Stimulated activated CD8-positive, alpha-beta memory T cell treated with anti-CD3 and anti-CD28 coated beads, Interleukin-7, amount 100 ng/mL, for 24 hours (primary cell): ENCODE results near the gene ELAVL3.

ENCODE experiments used
- DNase-seq: peaks from one replicate; pipeline ENCODE4 v3.0.0-alpha.2; 2020; ENCODE audit warnings: low read depth

The ELAVL3 gene

GRCh38 chr19:11480715-11481533, at the start of gene ELAVL3:
Gene ELAVL3 (minus strand): TSS chr19:11481046. CDS start chr19:11480608, 438 bp downstream.
- no peak for DNase-seq

DNA sequence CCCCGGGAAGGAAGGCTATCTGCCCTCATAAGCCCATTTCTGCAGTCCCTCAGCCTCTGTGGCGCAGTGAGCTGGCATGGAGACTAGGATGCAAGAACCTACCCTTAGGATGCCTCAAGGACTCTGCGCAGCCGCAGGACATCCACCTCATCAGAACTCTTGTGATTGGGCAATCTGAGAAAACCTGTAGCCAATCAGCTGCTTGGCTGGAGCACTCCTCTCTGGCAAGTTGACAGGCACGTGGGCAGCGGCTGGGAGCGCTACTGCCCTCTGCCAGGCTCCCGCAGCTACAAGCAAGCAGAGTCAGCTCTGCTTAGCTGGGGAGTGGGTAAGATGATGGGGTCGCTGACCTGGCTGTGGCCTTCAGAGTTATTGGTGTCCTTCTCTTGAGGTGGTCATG, 49.6 kb upstream of the ELAVL3 start:
- no peak for DNase-seq

- DNase-seq, result peak; percentile 80
Measured at GRCh38 chr19:11528551-11529341, 47.9 kb upstream of the ELAVL3 start, which contains the start of gene ECSIT. Gene ECSIT (minus strand): TSS chr19:11529134. CDS start chr19:11519170, 9,964 bp downstream.

DNA sequence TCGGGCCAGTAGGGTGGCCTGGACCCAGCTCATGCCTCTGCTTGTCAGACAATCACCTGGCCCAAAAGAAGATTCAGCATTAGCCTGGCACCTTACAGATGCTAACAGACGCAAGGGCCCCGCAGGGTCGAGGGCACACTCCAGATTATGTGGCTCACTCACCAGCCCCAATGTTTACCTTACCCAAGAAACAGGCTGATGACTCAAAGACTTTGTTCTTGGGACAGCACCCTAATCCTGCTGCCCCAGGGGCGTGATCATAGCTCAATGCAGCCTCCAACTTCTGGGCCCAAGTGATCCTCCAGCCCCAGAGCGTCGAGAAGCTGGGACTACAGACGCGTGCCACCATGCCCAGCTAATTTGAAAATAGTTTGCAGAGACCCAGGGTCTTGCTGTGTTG, 38.3 kb upstream of the ELAVL3 start:
- no peak for DNase-seq

GRCh38 chr19:11513946-11514345, 33.1 kb upstream of the ELAVL3 start:
- DNase-seq, result no peak

GRCh38 chr19:11510444-11510843, 29.6 kb upstream of the ELAVL3 start:
- no peak for DNase-seq

DNA sequence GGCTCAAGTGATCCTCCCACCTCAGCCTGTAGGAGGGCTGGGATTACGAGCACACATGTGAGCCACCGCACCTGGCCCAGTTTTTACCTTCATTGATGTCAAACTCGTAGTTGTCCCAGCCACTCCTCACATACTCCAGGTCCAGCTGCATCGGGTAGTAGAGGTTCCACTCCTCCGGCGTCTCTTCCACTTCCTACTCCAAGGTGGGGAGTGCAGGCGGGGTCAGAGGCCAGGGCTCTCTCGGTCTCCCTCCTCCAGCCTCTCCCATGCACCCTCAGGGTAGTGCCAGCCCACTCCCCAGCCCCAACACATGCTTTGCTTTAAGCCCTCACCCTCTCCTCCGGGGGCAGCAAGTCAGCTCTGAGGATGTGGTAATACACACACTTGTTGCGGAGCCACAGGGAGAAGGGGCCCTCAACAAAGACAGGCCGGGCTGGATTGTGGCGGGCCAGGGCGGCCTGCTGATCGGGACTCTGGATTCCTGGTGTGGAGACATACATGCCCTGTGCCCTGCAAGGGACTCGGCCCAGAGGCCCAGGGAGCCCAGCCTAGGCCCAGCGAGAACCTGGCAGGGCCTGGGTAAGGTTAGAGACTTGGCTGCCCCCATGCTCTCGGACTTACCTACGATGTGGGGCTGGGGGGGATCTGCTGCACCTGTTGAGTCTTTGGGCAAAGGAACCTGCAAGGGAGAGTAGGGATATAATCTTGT, 26.7 kb upstream of the ELAVL3 start:
- no peak for DNase-seq

GRCh38 chr19:11506967-11507366, 26.1 kb upstream of the ELAVL3 start:
- DNase-seq, result no peak

- DNase-seq, result no peak
Measured at GRCh38 chr19:11506101-11506555, 25.3 kb upstream of the ELAVL3 start.

- DNase-seq, result peak; percentile 89
Measured at GRCh38 chr19:11505504-11506100, 24.8 kb upstream of the ELAVL3 start, which contains the start of gene ZNF653. Gene ZNF653 (minus strand): TSS chr19:11505839. CDS start chr19:11505786, 53 bp downstream.

- peak; percentile 94 for DNase-seq
Measured at GRCh38 chr19:11505032-11505503, 24.2 kb upstream of the ELAVL3 start.

DNA sequence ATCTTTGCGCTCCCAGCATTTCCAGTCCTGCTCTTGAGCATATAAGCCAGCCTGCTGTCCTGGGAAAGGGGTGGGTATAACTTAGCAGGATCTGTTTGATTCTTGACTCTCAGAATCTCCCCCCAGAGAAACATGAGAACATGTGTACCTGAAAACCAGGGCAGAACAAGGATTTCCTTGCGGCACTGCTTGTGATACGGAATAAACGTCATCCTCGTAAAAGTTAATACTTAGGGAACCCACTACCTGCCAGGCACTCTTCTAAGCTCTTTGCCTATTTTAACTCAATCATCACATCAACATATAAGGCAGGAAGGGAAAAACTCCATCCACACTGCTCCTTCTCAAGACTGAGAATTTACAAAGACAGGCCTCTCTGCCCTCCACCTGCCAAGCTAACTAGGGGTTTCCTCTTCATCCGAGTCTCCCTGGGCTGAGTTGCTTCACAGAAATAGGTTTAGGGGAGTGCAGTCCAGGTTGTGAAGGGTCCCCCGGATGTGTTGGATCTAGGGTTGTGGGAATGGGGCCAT, 23.7 kb upstream of the ELAVL3 start:
- DNase-seq, result no peak

GRCh38 chr19:11499890-11500420, 19.1 kb upstream of the ELAVL3 start:
- DNase-seq, result no peak

DNA sequence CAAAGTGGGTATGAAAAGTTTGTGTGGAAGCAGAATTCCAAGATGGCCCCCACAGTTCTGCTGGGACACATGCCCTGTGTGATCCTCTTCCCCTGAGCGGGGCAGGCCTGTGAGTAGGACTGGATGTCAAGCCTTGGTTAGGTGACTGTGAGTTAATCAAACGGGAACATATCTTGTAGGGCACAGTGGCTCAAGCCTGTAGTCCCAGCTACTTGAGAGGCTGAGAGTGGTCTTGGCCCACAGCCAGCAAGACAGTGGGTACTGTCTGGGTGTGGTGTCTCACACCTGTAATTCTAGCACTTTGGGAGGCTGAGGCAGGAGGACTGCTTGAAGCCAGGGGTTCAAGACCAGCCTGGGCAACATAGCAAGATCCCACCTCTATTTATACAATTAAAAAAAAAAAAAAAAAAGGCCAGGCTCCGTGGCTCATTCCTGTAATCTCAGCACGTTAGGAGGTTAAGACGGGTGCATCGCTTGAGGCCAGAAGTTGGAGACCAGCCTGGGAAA, 18.4 kb upstream of the ELAVL3 start:
- no peak for DNase-seq

- peak; percentile 51 for DNase-seq
Measured at GRCh38 chr19:11496391-11497163, 15.7 kb upstream of the ELAVL3 start.

GRCh38 chr19:11495885-11496284, 15.0 kb upstream of the ELAVL3 start:
- DNase-seq, result no peak

GRCh38 chr19:11495481-11495880, 14.6 kb upstream of the ELAVL3 start:
- DNase-seq, result no peak

- DNase-seq, result no peak
Measured at GRCh38 chr19:11494634-11495285, 13.9 kb upstream of the ELAVL3 start.

GRCh38 chr19:11489378-11489777, 8.5 kb upstream of the ELAVL3 start:
- DNase-seq, result no peak
